HepG2 (cell line): ENCODE measurements around the gene TIMM13. TPM values are rescaled to one million over a fixed set of nuclear protein-coding genes. Genes with fewer than 3 reads are reported as not detected.

Experiments used
- AHR ChIP-seq: IDR thresholded peaks from 2 replicates; pipeline ENCODE4 v1.6.1; 2018; ENCODE audit warnings: missing genetic modification reagents, missing compliant biosample characterization
- DMAP1 ChIP-seq: IDR thresholded peaks from 2 replicates; pipeline ENCODE4 v1.6.1; 2016
- FOXK2 ChIP-seq: fragments of 450-650 bp; IDR thresholded peaks from 2 replicates; pipeline ENCODE4 v1.6.1; 2016
- HDAC1 ChIP-seq: sonication (generic); formaldehyde crosslinking; IDR thresholded peaks from 2 replicates; pipeline ENCODE4 v1.5.1; 2020; ENCODE audit warnings: mild to moderate bottlenecking, missing genetic modification reagents
- KDM1A ChIP-seq: IDR thresholded peaks from 2 replicates; pipeline ENCODE4 v1.6.1; 2016; ENCODE audit warnings: missing compliant biosample characterization
- MEIS1 ChIP-seq: sonication (generic); formaldehyde crosslinking; IDR thresholded peaks from 2 replicates; pipeline ENCODE4 v1.9.0; 2021; ENCODE audit warnings: mild to moderate bottlenecking, missing genetic modification reagents, moderate library complexity, borderline replicate concordance
- PHF21A ChIP-seq: sonication (generic); formaldehyde crosslinking; IDR thresholded peaks from 2 replicates; pipeline ENCODE4 v1.5.0; 2020; ENCODE audit warnings: mild to moderate bottlenecking, missing genetic modification reagents
- RXRA ChIP-seq: sonication (generic); formaldehyde crosslinking; IDR thresholded peaks from 2 replicates; pipeline ENCODE4 v1.5.1; 2020; ENCODE audit warnings: missing genetic modification reagents
- SUZ12 ChIP-seq: fragments of 150-350 bp; IDR thresholded peaks from 2 replicates; pipeline ENCODE4 v1.6.1; 2014; ENCODE audit warnings: low read depth, low read length
- TGIF2 ChIP-seq: IDR thresholded peaks from 2 replicates; pipeline ENCODE4 v1.6.1; 2016; ENCODE audit warnings: control low read depth, missing compliant biosample characterization
- YEATS2 ChIP-seq: sonication (generic); formaldehyde crosslinking; IDR thresholded peaks from 2 replicates; pipeline ENCODE4 v1.4.0; 2020; ENCODE audit warnings: missing genetic modification reagents, borderline replicate concordance
- ZBTB7A ChIP-seq: sonication (generic); formaldehyde crosslinking; IDR thresholded peaks from 2 replicates; pipeline ENCODE4 v1.8.0; 2022; ENCODE audit warnings: mild to moderate bottlenecking, missing genetic modification reagents
- ZNF143 ChIP-seq: sonication (generic); formaldehyde crosslinking; IDR thresholded peaks from 2 replicates; pipeline ENCODE4 v1.4.0; 2020; ENCODE audit warnings: missing genetic modification reagents
- ZNF263 ChIP-seq: sonication (generic); formaldehyde crosslinking; IDR thresholded peaks from 2 replicates; pipeline ENCODE4 v1.4.0; 2020; ENCODE audit warnings: missing genetic modification reagents
- ZNF317 ChIP-seq: sonication (generic); formaldehyde crosslinking; IDR thresholded peaks from 2 replicates; pipeline ENCODE4 v1.5.0; 2020; ENCODE audit warnings: mild to moderate bottlenecking, missing genetic modification reagents
- ZNF484 ChIP-seq: sonication (generic); formaldehyde crosslinking; IDR thresholded peaks from 2 replicates; pipeline ENCODE4 v1.5.1; 2020; ENCODE audit warnings: mild to moderate bottlenecking, low read depth, missing genetic modification reagents, borderline replicate concordance
- polyA plus RNA-seq, 8 experiments: library from polyadenylated mRNA; depleted of rRNA in 3 of 8; stranded (reverse) in 7 of 8; unstranded in 1 of 8; fragments of >200 nt; fragmentation: Illumina TruSeq in 4 of 8; extraction: Trizol in 4 of 8; gene quantifications; 2 replicates each; pipeline versions ENCODE4 v1.2.1 to v1.2.3, GENCODE V29; 2011 to 2016; ENCODE audit warnings: low read depth in 4 of 8, missing spikeins in 1 of 8, mixed read lengths in 1 of 8; ENCODE audit not compliant: insufficient read depth in 1 of 8
- total RNA-seq, 5 experiments: library from RNA; depleted of rRNA; stranded (reverse); fragments of >200 nt; fragmentation: Illumina TruSeq; extraction: Trizol; gene quantifications; 2 replicates each; pipeline ENCODE4 v1.2.3, GENCODE V29; 2016; ENCODE audit warnings: low read depth in 1 of 5
- TF ChIP-seq, protein P1 (sequence below): sonication (generic); formaldehyde crosslinking; conservative IDR thresholded peaks from 2 replicates; pipeline ENCODE4 v1.4.0; 2020; ENCODE audit warnings: missing genetic modification reagents
- TF ChIP-seq, protein P2 (sequence below): sonication (generic); formaldehyde crosslinking; IDR thresholded peaks from 2 replicates; pipeline ENCODE4 v1.4.0; 2020; ENCODE audit warnings: low read depth, mild to moderate bottlenecking, missing genetic modification reagents
- TF ChIP-seq, protein P3 (sequence below): sonication (generic); formaldehyde crosslinking; IDR thresholded peaks from 2 replicates; pipeline ENCODE4 v1.5.0; 2020; ENCODE audit warnings: mild to moderate bottlenecking, missing genetic modification reagents
- TF ChIP-seq, protein P4 (sequence below), 2 experiments: fragments of 450-650 bp in 1 of 2; sonication (generic) in 1 of 2; formaldehyde crosslinking; IDR thresholded peaks; 2 replicates each; pipeline versions ENCODE4 v1.5.0 to v1.8.0; 2020 to 2022; ENCODE audit warnings: mild to moderate bottlenecking in 1 of 2, missing genetic modification reagents in 1 of 2
- TF ChIP-seq, protein P5 (sequence below): sonication (generic); formaldehyde crosslinking; IDR thresholded peaks from 2 replicates; pipeline ENCODE4 v1.5.1; 2020; ENCODE audit warnings: missing genetic modification reagents, mild to moderate bottlenecking, borderline replicate concordance

The TIMM13 gene
- total and polyA plus RNA-seq, 2 of the 13 experiments (the other 11 are each of a cell fraction or from before 2014, with no cell fraction given): 48.4 to 108 TPM

DNA sequence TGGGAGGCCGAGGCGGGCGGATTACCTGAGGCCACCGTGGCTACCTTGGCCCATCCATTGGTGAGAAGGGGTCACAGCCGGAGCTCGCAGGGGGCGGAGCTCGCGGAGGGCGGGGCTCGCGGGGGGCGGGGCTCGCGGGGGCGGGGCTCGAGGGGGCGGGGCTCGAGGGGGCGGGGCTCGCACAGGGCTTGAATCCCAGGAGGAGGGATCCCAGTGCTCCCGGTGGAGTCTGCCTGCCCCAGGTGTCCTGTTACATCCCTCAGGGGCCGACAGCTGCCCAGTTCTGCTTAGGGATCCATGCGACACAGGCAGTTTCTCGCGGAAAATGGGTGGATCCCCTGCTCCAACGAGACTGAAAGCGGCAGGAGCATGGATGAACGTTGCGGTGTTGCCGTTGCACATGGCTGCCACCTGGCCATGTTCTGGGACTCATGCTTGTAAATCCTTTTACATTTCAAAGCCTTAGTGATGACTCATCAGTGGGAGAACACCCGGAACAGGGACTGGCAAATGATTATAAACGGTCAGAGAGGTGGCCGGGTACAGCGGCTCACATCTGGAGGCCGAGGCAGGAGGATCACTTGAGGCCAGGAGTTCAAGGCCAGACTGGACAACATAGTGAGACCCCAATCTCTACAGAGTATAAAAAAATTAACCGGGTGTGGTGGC, 42.2 kb downstream of the TIMM13 start (continued):
- TF ChIP-seq, protein P1, sequence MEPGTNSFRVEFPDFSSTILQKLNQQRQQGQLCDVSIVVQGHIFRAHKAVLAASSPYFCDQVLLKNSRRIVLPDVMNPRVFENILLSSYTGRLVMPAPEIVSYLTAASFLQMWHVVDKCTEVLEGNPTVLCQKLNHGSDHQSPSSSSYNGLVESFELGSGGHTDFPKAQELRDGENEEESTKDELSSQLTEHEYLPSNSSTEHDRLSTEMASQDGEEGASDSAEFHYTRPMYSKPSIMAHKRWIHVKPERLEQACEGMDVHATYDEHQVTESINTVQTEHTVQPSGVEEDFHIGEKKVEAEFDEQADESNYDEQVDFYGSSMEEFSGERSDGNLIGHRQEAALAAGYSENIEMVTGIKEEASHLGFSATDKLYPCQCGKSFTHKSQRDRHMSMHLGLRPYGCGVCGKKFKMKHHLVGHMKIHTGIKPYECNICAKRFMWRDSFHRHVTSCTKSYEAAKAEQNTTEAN: 0 out of 2 replicates have a peak, but pooled peaks have one; percentile 34
- peak; percentile 38; the same call in 1 of the 2 replicates for TF ChIP-seq DMAP1 (CRISPR knock-in tag)
- TF ChIP-seq PHF21A (CRISPR knock-in tag): no peak
- TF ChIP-seq ZNF317 (CRISPR knock-in tag): no peak
- 0 out of 2 replicates have a peak, but pooled peaks have one; percentile 21 for TF ChIP-seq AHR (CRISPR knock-in tag)
- TF ChIP-seq, protein P2, sequence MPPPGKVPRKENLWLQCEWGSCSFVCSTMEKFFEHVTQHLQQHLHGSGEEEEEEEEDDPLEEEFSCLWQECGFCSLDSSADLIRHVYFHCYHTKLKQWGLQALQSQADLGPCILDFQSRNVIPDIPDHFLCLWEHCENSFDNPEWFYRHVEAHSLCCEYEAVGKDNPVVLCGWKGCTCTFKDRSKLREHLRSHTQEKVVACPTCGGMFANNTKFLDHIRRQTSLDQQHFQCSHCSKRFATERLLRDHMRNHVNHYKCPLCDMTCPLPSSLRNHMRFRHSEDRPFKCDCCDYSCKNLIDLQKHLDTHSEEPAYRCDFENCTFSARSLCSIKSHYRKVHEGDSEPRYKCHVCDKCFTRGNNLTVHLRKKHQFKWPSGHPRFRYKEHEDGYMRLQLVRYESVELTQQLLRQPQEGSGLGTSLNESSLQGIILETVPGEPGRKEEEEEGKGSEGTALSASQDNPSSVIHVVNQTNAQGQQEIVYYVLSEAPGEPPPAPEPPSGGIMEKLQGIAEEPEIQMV: no peak
- 0 out of 2 replicates have a peak, but pooled peaks have one; percentile 27 for TF ChIP-seq RXRA
- no peak for TF ChIP-seq MEIS1 (CRISPR knock-in tag)
- no peak for TF ChIP-seq FOXK2
- no peak for TF ChIP-seq ZBTB7A (CRISPR knock-in tag)
- peak; percentile 98 for TF ChIP-seq ZNF263 (CRISPR knock-in tag)
- no peak for TF ChIP-seq ZNF484 (CRISPR knock-in tag)
- no peak for TF ChIP-seq SUZ12
- TF ChIP-seq, protein P3, sequence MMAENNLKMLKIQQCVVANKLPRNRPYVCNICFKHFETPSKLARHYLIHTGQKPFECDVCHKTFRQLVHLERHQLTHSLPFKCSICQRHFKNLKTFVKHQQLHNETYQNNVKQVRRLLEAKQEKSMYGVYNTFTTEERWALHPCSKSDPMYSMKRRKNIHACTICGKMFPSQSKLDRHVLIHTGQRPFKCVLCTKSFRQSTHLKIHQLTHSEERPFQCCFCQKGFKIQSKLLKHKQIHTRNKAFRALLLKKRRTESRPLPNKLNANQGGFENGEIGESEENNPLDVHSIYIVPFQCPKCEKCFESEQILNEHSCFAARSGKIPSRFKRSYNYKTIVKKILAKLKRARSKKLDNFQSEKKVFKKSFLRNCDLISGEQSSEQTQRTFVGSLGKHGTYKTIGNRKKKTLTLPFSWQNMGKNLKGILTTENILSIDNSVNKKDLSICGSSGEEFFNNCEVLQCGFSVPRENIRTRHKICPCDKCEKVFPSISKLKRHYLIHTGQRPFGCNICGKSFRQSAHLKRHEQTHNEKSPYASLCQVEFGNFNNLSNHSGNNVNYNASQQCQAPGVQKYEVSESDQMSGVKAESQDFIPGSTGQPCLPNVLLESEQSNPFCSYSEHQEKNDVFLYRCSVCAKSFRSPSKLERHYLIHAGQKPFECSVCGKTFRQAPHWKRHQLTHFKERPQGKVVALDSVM (CRISPR knock-in tag): peak; percentile 100
- TF ChIP-seq, protein P4, sequence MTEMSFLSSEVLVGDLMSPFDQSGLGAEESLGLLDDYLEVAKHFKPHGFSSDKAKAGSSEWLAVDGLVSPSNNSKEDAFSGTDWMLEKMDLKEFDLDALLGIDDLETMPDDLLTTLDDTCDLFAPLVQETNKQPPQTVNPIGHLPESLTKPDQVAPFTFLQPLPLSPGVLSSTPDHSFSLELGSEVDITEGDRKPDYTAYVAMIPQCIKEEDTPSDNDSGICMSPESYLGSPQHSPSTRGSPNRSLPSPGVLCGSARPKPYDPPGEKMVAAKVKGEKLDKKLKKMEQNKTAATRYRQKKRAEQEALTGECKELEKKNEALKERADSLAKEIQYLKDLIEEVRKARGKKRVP (CRISPR knock-in tag; IDR thresholded peaks at IDR 0.05): 0 out of 4 replicates have a peak, but pooled peaks of 1 of the 2 experiments have one; percentile 23
- TF ChIP-seq YEATS2: peak; percentile 68; the same call in 1 of the 2 replicates
- TF ChIP-seq ZNF143: no peak
- peak; percentile 57 for TF ChIP-seq HDAC1 (CRISPR knock-in tag)
- TF ChIP-seq, protein P5, sequence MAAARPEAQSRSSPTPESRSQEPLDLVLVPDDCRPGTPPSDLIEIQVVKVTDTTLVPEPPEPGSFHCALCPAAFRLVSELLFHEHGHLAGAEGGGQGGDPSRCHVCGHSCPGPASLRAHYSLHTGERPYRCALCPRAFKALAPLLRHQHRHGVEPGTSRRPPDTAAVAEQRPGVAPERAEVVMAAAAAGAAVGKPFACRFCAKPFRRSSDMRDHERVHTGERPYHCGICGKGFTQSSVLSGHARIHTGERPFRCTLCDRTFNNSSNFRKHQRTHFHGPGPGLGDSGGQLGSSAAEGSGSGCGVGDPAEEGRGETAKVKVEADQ (CRISPR knock-in tag): 0 out of 2 replicates have a peak, but pooled peaks have one; percentile 40
- peak; percentile 92; the same call in 1 of the 2 replicates for TF ChIP-seq KDM1A
- no peak for TF ChIP-seq TGIF2 (CRISPR knock-in tag)
